ENCODE data around the gene ARHGAP15. TPM values are rescaled to one million over a fixed set of nuclear protein-coding genes. Genes with fewer than 3 reads are reported as not detected.

The ARHGAP15 gene
- total and polyA plus RNA-seq, 4 donors = 3.8 to 17.9 (median 13.2) TPM

GRCh38 chr2:143668234-143668633 is 539.0 kb downstream of the ARHGAP15 start (continued):
- TF ChIP-seq, protein P1, sequence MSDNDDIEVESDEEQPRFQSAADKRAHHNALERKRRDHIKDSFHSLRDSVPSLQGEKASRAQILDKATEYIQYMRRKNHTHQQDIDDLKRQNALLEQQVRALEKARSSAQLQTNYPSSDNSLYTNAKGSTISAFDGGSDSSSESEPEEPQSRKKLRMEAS (IDR thresholded peaks at IDR 0.05) = no peak
- TF ChIP-seq GABPA (IDR thresholded peaks at IDR 0.05 in 1 of 2, conservative IDR thresholded peaks at IDR 0.05 in 1 of 2) = no peak
- no peak for TF ChIP-seq SP1 (IDR thresholded peaks at IDR 0.05)
- TF ChIP-seq ATF3 (IDR thresholded peaks at IDR 0.05) = no peak
- no peak for TF ChIP-seq HNF4G (IDR thresholded peaks at IDR 0.05)

DNA sequence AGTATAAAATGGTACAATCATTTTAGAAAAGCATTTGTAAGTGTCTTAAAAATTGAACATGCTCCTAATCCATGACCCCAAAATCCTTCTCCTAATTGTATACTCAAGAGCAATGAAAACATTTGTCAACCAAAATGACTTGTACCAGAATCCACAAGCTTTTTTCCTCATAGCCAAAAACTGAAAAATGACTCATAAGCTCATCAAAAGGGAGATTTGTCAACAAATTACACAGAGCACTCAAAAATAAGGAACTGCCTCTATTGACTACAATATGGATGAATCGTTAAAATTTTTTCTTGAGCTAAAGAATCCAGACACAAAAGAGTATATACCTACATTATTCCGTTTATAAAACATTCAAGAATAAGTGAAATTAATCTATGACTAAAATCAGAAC is 544.8 kb downstream of the ARHGAP15 start:
- Histone ChIP-seq H3K27me3 (ENCODE audit: control insufficient read depth in 4 of 4, insufficient read depth in 4 of 4, low read length in 3 of 4) (no peaks in the 10 kb centered on the region), H3K9ac (ENCODE audit: low read depth in 1 of 2, low read length in 2 of 2) (no peak overlapping the region), H3K4me1 (ENCODE audit: control insufficient read depth in 4 of 4, insufficient read depth in 4 of 4, low read length in 3 of 4) (no peaks in the 10 kb centered on the region), H3K36me3 (ENCODE audit: control insufficient read depth in 4 of 4, insufficient read depth in 3 of 4, low read depth in 1 of 4, low read length in 3 of 4) (no peaks in the 10 kb centered on the region), H3K4me3 (ENCODE audit: low read depth in 1 of 3, low read length in 3 of 3) (no peak overlapping the region), H3K27ac (ENCODE audit: low read depth in 1 of 2, low read length in 2 of 2) (no peak overlapping the region), H3K9me3 (ENCODE audit: control insufficient read depth in 4 of 4, low read length in 3 of 4) (no peaks in the 10 kb centered on the region)
- 86% methylated on average over 2 of the region's 2 CpGs for WGBS
- no peak for DNase-seq (ENCODE audit: low spot score)
- TF ChIP-seq YY1 (IDR thresholded peaks at IDR 0.05) (no peak), REST (IDR thresholded peaks at IDR 0.05) (no peak), HNF4G (IDR thresholded peaks at IDR 0.05) (no peak), GABPA (IDR thresholded peaks at IDR 0.05 in 1 of 2, conservative IDR thresholded peaks at IDR 0.05 in 1 of 2) (no peak), HNF4A (conservative IDR thresholded peaks at IDR 0.05) (no peak), FOXA2 (IDR thresholded peaks at IDR 0.05) (no peak), ZBTB33 (IDR thresholded peaks at IDR 0.05) (no peak), SP1 (IDR thresholded peaks at IDR 0.05) (no peak), RXRA (IDR thresholded peaks at IDR 0.05) (no peak), FOXA1 (IDR thresholded peaks at IDR 0.05) (no peak), TAF1 (conservative IDR thresholded peaks at IDR 0.05) (no peak), NR2F2 (IDR thresholded peaks at IDR 0.05) (no peak)
- TF ChIP-seq, protein P1 (IDR thresholded peaks at IDR 0.05) = no peak

DNA sequence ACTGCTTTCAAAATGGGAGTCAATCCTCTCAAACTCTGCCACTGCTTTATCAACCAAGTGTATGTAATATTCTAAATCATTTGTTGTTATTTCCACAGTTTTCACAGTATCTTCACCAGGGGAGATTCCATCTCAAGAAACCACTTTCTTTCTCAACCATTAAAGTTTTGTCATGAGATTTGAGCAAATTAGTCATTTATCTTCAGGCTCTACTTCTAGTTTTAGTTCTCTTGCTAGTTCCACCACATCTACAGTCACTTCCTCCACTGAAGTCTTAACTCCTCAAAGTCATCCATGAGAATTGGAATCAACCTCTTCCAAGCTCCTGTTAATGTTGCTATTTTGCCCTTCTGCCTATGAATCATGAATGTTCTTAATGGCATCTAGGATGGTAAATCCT is 545.8 kb downstream of the ARHGAP15 start:
- Histone ChIP-seq H3K9ac (ENCODE audit: low read depth in 1 of 2, low read length in 2 of 2) (no peak overlapping the region), H3K4me3 (ENCODE audit: low read depth in 1 of 3, low read length in 3 of 3) (no peak overlapping the region), H3K27me3 (ENCODE audit: control insufficient read depth in 4 of 4, insufficient read depth in 4 of 4, low read length in 3 of 4) (no peaks in the 10 kb centered on the region), H3K27ac (ENCODE audit: low read depth in 1 of 2, low read length in 2 of 2) (no peak overlapping the region), H3K36me3 (ENCODE audit: control insufficient read depth in 4 of 4, insufficient read depth in 3 of 4, low read depth in 1 of 4, low read length in 3 of 4) (no peaks in the 10 kb centered on the region), H3K4me1 (ENCODE audit: control insufficient read depth in 4 of 4, insufficient read depth in 4 of 4, low read length in 3 of 4) (no peaks in the 10 kb centered on the region), H3K9me3 (ENCODE audit: control insufficient read depth in 4 of 4, low read length in 3 of 4) (no peaks in the 10 kb centered on the region)
- no peak for DNase-seq (ENCODE audit: low spot score)
- no peak for TF ChIP-seq GABPA (IDR thresholded peaks at IDR 0.05 in 1 of 2, conservative IDR thresholded peaks at IDR 0.05 in 1 of 2)
- no peak for TF ChIP-seq RXRA (IDR thresholded peaks at IDR 0.05)
- TF ChIP-seq, protein P1 (IDR thresholded peaks at IDR 0.05) = no peak
- no peak for TF ChIP-seq FOXA1 (IDR thresholded peaks at IDR 0.05)
- TF ChIP-seq JUND (IDR thresholded peaks at IDR 0.05) = no peak
- no peak for TF ChIP-seq ATF3 (IDR thresholded peaks at IDR 0.05)
- TF ChIP-seq FOXA2 (IDR thresholded peaks at IDR 0.05) = no peak
- no peak for TF ChIP-seq TAF1 (conservative IDR thresholded peaks at IDR 0.05)
- no peak for TF ChIP-seq EGR1 (IDR thresholded peaks at IDR 0.05; ENCODE audit: low read depth in 2 of 2)
- TF ChIP-seq HNF4A (conservative IDR thresholded peaks at IDR 0.05) = no peak
- TF ChIP-seq, protein P2, sequence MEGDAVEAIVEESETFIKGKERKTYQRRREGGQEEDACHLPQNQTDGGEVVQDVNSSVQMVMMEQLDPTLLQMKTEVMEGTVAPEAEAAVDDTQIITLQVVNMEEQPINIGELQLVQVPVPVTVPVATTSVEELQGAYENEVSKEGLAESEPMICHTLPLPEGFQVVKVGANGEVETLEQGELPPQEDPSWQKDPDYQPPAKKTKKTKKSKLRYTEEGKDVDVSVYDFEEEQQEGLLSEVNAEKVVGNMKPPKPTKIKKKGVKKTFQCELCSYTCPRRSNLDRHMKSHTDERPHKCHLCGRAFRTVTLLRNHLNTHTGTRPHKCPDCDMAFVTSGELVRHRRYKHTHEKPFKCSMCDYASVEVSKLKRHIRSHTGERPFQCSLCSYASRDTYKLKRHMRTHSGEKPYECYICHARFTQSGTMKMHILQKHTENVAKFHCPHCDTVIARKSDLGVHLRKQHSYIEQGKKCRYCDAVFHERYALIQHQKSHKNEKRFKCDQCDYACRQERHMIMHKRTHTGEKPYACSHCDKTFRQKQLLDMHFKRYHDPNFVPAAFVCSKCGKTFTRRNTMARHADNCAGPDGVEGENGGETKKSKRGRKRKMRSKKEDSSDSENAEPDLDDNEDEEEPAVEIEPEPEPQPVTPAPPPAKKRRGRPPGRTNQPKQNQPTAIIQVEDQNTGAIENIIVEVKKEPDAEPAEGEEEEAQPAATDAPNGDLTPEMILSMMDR (IDR thresholded peaks at IDR 0.05; ENCODE audit: low read depth, low read length, missing input control) = no peak
- TF ChIP-seq SP1 (IDR thresholded peaks at IDR 0.05) = no peak
- TF ChIP-seq NR2F2 (IDR thresholded peaks at IDR 0.05) = no peak
- no peak for TF ChIP-seq YY1 (IDR thresholded peaks at IDR 0.05)

Data from liver (tissue), 9 donors.